HT-29 (cell line): ENCODE data around the gene SCN1A. TPM values are rescaled to one million over a fixed set of nuclear protein-coding genes. Genes with fewer than 3 reads are reported as not detected.
A peak's percentile ranks its signal among the peaks of the same experiment; 100 is the strongest.

Experiments
- DNase-seq: peaks from one replicate; pipeline ENCODE4 v3.0.0-alpha.2; 2015; ENCODE audit warnings: low spot score
- total RNA-seq: library from RNA; depleted of rRNA; stranded (reverse); fragments of >200 nt; shearing (Covaris generic); gene quantifications from 2 replicates; pipeline ENCODE4 v1.2.3, GENCODE V29; 2014

Gene SCN1A
- total RNA-seq, 1 experiment from 2014 or later: not detected

GRCh38 chr2:166081131-166081632 is 46.6 kb downstream of the SCN1A start:
- no peak for DNase-seq

GRCh38 chr2:166074430-166074829 is 53.4 kb downstream of the SCN1A start:
- DNase-seq: no peak

- DNase-seq: no peak
These were observed 53.8 kb downstream of the SCN1A start for GRCh38 chr2:166074011-166074410.

GRCh38 chr2:166070231-166070630 is 57.6 kb downstream of the SCN1A start:
- DNase-seq: no peak

- no peak for DNase-seq
These were observed 58.8 kb downstream of the SCN1A start for GRCh38 chr2:166068981-166069380.

- no peak for DNase-seq
These were observed 60.6 kb downstream of the SCN1A start for GRCh38 chr2:166067229-166067628.

- no peak for DNase-seq
These were observed 67.6 kb downstream of the SCN1A start for GRCh38 chr2:166060191-166060590.

- DNase-seq: peak; percentile 41
These were observed 70.3 kb downstream of the SCN1A start for GRCh38 chr2:166057370-166058164.

GRCh38 chr2:166044853-166045483 is 82.9 kb downstream of the SCN1A start:
- no peak for DNase-seq

- no peak for DNase-seq
These were observed 84.9 kb downstream of the SCN1A start for GRCh38 chr2:166042768-166043390.

- no peak for DNase-seq
These were observed 85.5 kb downstream of the SCN1A start for GRCh38 chr2:166042356-166042755.

- no peak for DNase-seq
These were observed 86.2 kb downstream of the SCN1A start for GRCh38 chr2:166041613-166042012.

GRCh38 chr2:166032361-166032760 is 95.5 kb downstream of the SCN1A start:
- no peak for DNase-seq

GRCh38 chr2:166031054-166031453 is 96.8 kb downstream of the SCN1A start:
- DNase-seq: peak; percentile 12

GRCh38 chr2:166025313-166025712 is 102.5 kb downstream of the SCN1A start:
- DNase-seq: no peak

- DNase-seq: peak; percentile 5
These were observed 110.6 kb downstream of the SCN1A start for GRCh38 chr2:166017208-166017607.

- DNase-seq: no peak
These were observed 113.9 kb downstream of the SCN1A start for GRCh38 chr2:166013878-166014277.

GRCh38 chr2:166011660-166012059 is 116.2 kb downstream of the SCN1A start:
- DNase-seq: no peak

GRCh38 chr2:166000401-166000800 is 127.4 kb downstream of the SCN1A start:
- no peak for DNase-seq

GRCh38 chr2:165990846-165991245 is 137.0 kb downstream of the SCN1A start:
- no peak for DNase-seq

- no peak for DNase-seq
These were observed 138.0 kb downstream of the SCN1A start for GRCh38 chr2:165989851-165990250.

GRCh38 chr2:165985120-165985519 is 142.7 kb downstream of the SCN1A start:
- no peak for DNase-seq
